ENCODE data around the gene ACOX1.

The ACOX1 gene

DNA sequence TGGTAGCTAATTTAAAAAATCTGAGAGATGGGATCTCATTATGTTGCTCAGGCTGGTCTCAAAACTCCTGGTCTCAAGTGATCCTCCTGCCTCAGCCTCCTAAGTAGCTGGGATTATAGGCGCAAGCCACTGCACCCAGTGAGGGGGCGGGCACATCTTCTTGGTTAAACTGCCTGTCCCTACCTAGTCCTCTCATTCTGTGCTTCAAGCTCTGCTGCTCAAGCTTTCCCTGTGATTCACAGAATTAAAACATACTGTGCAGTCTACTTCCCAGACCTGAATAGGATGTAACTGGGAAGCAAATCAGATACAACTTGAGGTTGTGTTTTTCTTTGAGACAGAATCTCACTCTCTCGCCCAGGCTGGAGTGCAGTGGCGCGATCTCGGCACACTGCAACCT is 76.6 kb downstream of the ACOX1 start:
- no peak for DNase-seq

DNA sequence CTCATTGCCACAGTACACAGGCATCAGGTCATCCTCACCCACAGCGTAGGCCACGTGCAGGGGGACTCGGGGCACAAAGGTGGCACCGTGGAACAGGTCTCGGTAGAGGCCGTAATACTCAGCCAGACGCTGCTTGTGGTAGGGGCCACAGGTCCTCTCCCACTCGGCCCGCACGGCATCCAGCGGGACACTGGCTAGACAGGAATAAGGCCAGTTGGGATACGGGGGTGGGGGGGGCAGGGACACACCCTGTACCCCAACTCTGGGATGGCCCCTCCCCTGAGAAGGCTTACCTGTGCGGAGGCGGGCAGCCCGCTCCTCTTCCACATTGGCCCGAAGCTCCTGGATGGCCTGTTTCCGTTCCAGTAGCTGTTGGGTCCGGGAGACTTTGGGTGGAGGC is 77.2 kb downstream of the ACOX1 start:
- no peak for DNase-seq

DNA sequence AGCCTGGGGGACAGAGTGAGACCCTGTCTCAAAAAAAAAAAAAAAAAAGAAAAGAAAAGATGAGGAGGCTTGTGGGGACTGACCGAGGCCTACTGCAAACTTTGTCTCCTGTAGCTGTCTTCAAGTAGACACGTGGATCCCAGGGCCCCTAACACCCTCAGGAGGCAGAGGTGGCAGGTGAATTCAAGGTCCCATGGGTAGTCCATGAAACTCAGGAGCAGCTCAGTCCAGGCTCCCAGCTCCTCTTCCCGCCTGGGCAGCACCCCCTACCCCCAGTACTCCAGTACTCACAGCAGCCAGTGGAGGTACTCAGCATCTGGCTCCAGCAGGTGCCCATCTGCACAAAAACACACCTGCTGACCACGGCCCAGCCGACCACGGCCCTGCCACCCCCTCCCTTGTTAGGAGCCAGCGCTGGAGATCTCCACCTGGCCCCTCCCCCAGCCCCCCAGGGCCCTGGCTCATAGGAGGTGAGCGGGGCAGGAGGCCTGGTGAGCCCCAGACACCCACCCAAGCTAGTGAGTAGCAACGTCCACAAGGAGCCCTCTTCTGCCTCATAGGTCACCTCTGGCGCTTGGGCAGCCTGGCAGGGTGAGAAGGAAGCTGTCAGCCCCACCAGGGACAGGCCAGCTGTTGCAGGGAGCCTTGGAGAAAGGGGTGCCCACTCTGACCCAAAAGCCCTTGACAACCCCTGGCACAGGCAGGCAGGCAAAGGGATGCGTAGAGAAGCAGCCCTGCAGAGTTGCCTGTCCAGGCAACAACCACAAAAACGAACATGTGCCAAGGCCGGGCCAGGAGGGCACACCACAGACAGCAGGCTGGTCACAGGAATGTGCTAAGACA is 78.1 kb downstream of the ACOX1 start:
- no peak for DNase-seq

DNA sequence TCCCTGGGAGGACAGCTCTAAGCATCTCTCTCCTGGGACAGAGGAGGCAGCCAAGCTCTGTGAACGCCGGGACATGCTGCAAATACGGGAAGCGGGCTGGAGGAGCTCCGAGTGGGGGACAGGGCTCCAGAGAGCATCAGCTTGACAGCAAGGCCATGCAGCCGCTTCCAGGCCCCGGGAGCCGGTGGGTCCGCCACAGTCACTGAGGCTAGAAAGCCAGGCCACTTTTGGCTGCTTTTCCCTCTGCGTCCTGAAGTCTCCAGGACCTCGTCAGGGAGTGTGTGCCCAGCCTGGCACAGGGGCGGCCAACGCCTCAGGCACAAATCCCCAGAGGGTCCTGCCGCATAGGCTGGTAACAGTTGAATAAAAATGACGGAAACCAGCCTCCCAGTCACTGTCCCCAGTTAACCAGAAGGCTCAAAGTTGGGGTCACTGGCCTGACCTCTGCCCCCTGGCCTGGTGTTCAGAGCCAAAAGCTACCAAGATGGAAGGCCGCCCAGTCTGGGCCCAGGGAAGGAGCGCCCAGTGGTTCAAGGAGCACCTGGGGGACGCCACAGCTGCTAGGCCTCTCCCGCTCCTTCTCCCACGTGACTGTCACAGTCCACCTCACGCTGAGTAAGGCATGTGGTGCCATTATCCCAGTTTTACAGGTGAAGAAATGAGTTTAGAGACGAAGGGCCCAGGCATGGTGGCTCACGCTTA is 79.0 kb downstream of the ACOX1 start:
- DNase-seq: no peak

DNA sequence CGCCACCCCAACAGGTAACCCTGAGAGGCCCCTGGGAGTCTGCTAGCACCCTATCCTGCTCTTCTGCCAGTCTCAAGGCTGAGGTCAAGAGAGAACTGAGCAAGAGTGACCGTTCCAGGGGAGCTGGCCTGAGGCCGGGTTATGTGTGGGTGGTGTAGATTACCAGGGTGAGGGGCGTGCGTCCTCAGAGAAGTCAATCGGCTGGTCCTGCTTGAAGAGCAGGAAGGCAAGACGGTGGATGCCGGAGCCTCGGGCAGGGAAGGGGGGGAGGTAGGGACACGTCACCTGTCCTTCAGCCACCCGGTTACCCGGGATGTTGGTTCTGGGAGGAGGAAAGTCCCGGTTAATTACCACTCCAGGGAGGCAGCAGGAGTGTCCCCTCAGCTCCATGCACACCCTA is 79.6 kb downstream of the ACOX1 start:
- no peak for DNase-seq

DNA sequence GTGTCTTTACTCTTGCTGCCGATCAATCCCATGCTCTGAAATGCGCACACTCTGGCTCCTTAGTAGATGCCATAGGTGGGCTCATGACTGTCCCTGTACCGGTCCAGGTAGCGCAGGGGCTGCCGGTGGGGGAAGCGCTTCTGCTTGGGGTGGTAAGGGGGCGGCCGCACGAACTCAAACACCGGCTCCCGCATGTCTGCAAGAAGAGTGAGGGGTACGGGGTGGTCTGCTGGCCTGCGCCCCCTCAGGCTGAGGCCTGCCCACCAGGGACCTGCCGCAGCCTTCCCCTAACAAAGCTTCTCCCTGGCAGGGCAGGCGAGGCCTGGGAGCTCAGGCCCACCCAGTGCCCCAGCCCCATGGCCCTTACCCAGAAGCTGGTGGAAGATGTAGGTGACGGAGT is 80.2 kb downstream of the ACOX1 start:
- no peak for DNase-seq

DNA sequence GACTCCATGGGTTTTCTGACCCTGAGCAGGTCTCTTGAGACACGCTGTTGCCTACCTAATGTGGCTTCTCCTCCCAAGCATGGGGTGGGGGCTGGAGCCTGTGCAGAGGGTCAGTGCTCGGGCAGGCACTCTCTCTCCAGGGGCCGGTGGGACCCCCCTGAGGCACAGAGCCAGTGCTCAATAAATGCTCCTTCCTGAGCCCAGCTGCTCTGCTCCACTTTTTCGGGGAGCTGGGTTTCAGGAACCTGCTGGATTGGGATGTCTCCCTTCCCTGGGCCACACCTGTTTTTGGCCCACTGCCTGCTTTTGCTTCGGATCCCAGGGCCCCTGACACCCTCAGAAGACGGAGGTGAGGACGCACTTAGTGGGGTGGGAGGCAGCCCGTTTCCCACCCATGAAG is 80.9 kb downstream of the ACOX1 start:
- no peak for DNase-seq

DNA sequence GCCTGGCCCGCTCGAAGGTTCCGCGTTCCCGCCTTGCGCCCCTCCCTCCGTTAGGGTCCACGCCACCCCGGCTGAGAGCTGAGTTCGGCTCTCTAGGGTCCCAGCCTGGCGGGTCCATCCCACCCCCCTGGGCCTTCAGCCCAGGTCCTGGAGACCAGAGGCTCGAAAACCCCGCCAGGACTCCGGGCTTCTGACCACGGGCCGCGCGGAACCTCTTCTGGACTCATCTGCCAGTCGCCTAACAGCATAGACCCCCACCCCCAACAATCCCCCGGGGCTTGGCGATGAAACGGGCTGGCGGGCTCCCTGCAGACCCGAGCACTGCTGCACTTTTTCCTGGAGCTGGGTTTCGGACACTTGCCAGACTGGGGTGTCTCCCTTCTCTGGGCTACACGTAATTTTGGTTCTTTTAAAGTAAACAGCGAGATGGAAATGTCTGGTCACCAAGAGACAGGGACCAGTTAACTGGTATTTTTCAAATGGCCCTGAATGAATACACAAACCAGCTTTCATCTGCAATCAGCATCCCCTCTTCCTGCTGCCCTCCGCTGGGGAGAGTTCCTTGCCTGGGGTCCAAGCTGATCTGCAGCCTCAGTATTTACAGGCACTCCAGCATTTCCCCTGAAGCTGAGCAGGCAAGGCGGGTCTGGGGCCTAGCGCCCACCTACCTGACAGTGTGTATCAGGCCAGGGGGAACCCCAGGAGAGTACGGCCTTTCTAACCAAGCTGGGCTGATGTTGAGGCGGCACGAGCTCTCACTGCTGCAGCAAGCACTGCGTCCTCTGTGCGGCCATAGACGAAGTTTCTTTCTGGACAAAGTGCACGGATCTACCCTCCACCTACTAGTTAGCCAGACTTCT is 81.6 kb downstream of the ACOX1 start:
- DNase-seq: no peak

DNA sequence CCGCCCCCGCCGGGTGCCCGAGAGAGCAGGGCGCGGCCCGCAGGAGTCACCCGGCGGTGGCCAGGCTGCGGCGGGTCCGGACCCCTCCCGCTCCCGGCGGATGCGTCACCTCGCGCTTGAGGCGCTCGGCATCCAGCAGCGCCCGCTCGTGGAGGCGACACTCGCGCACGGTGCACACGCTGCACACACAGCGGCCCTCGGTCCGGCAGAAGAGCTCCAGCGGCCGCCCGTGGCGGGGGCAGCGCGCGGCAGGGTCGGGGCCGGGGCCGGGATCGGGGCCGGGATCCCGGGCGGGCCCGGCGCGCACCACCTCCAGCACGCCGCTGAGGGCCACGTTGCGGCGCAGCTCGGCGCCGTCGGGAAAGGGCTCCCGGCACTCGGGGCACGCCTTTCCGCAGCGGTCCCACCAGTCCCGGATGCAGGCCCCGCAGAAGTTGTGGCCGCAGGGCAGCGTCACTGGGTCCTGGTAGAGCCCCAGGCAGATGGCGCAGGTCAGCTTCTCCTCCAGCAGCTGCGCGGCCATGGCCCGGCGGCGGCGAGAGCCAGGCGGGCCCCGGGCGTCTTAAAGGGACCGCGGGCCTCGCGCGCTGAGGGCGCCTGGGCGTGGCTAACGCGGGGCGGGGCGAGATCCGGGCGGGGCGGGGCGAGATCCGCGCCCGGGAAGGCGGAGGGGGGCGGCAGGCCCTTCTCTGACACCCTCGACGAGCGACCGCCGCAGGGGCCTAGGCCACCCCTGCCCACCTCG is 82.4 kb downstream of the ACOX1 start, which contains the start of gene TRIM65:
TRIM65 (minus strand) TSS at position 537 of the 745 bp plus-strand sequence; CDS start at position 523, 14 bp downstream.
- peak; percentile 63 for DNase-seq

DNA sequence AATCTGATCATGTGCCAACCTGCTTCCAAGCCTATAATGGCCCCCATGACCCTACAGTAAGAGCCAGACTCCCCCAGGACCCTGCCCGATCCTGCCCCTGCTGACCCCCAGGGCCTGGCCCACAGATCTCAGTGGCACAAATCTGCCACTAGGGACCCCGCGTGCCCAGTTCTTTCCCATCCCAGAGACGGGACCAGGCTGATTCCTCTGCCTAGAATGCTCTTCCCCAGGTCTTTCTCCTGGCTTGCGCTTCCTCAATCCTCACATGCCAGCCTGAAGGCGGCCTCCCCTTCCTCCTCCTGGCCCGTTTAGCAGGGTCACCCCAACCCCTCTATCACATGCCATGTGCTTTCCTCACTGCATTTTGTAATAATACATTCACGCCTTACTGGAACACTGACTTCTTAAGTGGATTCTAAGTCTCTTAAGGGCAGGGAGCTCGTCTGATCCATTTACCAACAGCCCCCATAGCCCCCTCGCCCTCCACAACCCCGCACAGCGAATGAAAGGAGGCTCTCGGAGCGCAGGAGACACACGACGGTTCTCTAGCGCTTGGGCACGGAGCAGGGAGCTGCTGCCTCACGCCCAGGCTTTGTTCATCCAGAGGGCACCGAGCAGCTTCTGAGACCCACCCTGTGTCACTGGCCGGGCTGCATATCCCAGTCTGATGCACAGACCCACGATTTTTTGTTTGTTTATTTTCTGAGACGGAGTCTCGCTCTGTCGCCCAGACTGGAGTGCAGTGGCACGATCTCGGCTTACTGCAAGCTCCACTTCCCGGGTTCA is 83.4 kb downstream of the ACOX1 start:
- DNase-seq: no peak

DNA sequence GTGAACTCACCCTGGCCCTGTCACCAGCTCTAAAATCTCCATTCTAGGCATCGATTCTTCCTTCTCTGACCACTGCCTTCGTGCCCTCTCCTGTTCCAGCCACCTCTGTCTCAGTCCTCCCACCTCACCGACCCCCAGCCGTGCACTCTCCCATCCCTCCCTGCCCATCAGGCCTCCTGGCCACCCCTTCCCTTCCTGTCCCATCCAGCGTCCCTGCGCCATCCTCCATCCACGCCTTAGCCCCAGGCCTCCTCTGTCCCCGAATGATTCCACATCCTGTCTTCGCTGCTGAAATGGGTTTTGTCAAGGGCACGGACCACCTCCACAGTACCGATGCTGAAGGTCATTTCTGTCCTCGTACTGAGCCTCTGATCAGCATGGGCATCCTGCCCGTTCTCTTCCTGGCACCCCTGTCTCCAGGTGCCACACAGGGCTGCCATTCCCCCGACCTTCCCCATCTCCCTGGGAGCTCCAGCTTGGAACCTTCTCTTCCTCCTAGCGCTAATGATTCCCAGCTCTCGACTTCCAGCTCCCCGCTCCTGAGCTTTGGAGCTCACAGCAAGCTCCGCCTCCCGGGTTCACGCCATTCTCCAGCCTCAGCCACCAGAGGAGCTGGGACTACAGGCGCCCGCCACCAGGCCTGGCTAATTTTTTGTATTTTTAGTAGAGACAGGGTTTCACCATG is 84.8 kb downstream of the ACOX1 start:
- DNase-seq: no peak

DNA sequence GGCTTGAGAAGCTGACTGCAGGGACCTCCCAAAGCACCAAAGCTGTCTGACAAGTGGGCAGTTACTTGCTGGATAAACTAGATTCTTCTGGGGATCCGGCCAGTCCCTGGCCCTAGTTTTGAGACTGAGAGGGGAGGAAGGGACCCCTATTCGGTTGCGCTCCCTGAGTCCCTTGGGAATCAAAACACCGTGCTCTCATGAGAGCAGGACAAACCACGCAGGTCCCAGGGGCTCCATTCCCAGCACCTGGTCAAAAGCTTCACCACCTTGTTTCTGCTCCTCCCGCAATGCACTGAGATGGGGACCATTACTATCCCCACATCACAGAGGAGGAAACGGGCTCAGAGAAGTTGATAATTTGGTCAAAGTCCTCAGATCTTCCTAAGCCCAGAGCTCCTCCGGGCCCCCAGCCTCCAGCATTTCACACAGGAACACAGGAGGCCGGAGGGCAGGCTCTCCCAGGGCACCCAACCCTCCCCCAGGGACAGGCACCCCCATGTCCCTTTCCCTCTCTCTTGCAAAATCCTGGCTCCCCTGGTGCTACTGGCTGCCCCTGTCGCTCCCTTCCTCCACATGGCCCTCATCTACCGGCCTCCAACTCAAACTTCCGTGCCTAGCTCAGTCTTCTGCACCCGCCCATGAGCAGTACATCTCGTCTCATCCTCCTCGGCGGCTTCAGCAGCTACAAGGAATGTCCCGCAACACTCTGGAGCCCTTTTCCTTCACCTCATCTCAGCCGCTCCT is 85.5 kb downstream of the ACOX1 start:
- DNase-seq: no peak

DNA sequence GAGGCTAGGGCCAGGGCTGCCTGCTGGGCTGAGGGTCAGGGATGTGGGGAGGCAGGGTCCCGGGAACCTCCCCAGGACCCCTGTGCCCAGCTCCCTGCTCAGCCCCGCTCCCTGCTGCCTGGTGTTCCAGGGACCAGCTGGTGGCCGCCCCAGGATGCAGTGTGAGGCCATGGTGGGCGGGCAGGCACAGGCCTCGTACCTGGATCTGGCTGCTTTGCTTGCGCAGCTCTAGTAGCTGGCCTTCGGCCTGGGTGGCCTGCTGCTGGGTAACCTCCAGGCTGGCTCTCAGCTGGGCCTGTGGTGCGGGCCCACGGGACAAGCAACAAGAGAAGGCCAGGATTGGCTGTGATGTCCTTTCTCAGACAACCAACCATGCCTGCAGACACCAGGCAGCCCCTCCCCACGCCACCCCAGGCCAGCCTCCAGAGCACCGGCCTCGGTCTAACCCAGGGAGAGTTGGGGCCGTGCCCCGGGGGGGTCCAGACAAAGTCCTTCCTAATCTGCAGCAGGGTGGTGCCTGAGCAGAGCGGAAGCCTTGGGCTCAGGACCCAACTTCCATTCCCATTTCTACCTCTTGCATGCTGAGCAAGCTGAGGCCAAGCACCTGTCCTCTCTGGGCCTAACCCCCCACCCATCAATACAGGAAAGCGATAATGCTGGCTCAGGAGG is 86.3 kb downstream of the ACOX1 start:
- DNase-seq: no peak

DNA sequence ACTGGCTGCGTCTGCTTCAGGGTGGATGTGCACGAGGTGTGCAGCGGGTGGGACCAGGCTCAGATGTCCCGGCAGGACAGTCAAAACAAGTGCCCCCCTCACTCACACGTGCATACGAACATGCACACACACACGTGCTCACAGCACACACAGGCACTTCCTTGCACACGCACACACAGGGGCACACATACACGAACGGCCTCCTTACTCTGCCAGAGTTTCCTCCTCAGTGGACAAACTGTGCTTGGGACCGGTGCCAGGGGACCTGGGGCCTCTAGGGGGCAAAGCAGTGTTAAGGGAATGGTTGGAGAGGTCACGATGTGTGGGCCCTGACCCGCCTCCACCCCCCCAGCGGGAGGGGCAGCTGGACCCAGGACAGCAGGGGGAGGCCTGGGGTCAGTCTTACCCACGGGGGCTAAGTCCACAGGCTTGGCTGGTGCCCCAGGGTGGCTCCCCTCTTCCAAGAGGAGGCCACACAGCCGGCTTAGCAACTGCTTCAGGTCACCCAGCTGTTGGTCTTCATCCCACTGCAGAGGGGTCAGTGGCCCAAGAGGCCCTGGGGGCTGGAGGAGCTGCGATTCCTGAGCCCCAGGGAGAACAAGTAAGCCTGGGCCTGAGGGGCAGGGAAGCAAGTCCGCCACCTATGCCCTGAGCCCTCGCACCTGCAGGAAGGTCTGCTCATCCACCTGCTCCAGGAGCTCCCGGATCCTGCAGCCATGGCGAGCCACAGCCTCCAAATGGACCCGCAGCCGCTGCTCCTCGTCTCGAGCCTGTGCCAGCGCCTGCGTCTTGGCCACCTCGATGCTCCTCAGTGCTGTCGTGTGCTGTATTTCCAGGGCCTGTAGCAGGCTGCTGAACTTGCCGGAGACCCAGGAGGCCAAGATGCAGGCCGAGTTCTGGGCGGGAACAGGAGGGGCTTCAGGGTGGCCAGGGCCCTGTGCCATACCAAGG is 87.1 kb downstream of the ACOX1 start:
- DNase-seq: no peak
